HG02884 (cell line): ENCODE results near the gene ZNF25.
"Not testable (repeated sequence)": the region's sequence is repeated elsewhere in the genome, so short reads cannot be mapped to it uniquely, and the experiment has no call there.

Experiments
- ATAC-seq: cut with Tn5 transposase; IDR thresholded peaks from one replicate; pipeline ENCODE4 v1.9.1; 2021; ENCODE audit warnings: mild to moderate bottlenecking, moderate library complexity; ENCODE audit not compliant: unreplicated experiment

The ZNF25 gene

DNA sequence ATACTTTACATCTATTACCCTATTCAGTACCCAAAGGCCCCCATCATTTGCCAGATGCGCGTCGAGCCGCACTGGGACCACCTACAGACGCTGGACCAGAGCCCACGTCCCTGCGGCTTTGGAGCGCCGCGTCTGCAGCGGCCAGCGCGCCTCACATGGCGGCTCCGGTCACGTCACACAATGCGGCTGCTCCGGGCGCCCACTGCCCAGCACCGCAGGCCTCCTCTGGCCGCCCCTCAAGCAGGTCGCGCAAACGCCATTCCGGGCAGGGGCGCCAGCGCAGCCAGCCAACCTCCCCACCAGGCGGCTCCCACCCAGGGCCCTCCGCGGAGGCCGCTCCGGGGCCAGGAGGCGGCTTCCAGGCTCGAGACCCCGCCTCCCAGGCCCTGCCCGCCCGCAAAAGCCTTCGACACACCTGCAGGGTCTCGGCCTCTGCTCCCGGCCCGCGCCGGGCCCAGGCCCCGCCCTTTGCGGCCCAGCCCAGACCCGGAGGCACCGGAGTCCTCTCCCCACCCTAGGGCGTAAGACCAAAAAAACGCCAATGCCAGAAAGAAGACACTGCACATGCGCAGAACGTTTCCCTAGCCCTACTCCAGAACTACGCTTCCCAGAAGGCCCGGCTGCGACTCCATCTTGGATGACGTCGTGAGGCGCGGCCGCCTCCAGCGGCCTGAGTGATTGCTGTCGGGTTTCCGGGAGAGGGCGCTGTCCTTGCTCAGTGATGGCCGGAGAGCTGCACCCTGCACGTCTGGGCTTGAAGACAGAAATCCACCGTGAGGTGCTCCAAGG is at the start of gene ZNF25:
Gene ZNF25, minus strand, starts transcription at position 557 of the 789 bp plus-strand sequence. CDS start 4,925 bp downstream, outside the sequence.
- peak; percentile 92 for ATAC-seq

DNA sequence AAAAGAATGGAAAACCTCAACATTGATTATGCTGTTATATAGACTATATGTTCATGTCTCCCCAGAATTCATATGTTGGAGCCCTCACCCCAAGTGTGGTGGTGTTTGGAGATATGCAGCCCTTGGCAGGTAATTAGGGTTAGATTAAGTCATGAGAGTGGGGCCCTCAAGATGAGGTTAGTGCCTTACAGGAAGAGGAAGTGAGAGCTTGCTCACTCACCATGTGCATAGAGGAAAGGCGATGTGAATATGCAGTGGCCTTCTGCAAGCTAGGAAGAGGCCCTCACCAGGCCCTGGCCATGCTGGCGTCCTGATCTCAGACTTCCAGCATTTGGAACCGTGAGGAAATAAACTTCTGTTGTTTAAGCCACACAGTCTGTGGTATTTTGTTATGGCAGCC is 48.8 kb upstream of the ZNF25 start:
- ATAC-seq = peak; percentile 85

- not testable (repeated sequence) for ATAC-seq
Measured at GRCh38 chr10:38019124-38019523, 42.7 kb upstream of the ZNF25 start.

DNA sequence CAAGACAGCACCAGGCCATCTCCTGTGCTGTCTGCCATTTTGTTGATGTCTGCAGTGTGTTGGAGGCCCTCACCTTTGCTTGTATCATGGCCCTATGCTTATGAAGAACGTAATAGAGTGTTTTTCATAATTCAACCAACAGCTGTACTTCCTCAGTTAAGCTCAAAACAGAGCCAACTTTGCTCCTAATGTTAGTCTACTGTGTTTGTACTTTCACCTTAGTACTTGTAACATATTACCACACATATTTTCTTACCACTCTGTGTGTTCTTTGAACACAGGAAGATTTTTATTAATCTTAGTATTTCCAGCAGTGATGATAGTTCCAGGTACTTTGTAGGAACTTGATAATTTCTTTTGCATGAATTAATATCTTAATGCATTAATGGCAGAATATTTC is 39.9 kb upstream of the ZNF25 start:
- ATAC-seq = no peak

DNA sequence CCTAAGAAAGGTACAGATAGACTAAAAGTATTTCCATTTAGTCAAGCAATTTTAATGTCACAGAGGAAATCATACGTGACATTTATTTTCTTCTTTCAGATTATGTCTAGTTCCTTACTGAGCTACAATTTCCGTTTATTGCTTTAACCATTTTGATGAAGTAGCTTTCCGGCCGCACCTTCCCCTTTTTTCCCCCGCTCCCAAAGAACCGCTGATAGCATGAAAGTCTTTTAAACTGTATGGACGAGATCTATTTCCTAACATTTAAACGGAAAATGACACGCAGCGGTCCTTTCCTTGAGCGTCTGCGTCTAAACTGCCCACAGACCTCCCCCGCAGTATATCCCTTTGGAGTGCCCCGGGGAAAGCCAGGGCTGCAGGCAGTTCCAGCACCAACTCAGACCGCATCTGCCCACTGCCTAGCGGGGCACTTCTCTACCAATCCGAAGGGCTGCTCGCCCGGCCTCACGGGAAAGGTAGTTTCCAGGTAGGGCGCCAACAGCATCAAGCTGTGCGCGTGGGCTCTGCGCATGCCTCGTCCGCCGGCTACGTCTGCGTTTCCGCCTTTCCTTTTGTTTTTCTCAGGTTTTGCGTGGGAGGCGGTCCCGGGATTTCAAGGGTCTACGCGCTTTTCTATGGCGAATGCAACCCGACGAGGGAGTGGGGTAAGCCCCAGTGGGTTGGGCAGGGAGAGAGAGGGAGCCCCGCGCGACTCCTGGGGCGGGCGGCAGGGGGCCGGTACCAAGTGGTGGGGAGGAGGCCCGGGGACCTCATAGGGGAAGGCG is 33.9 kb upstream of the ZNF25 start, which contains the start of gene ZNF33A:
Gene ZNF33A, plus strand, starts transcription at position 557 of the 785 bp plus-strand sequence. CDS start 1,667 bp downstream, outside the sequence.
- peak; percentile 82 for ATAC-seq

- ATAC-seq = no peak
Measured at GRCh38 chr10:38007991-38008390, 31.5 kb upstream of the ZNF25 start.

GRCh38 chr10:38007551-38007950 is 31.1 kb upstream of the ZNF25 start:
- ATAC-seq = no peak

GRCh38 chr10:38003588-38003987 is 27.1 kb upstream of the ZNF25 start:
- ATAC-seq = no peak

GRCh38 chr10:38003026-38003425 is 26.6 kb upstream of the ZNF25 start:
- ATAC-seq = no peak

DNA sequence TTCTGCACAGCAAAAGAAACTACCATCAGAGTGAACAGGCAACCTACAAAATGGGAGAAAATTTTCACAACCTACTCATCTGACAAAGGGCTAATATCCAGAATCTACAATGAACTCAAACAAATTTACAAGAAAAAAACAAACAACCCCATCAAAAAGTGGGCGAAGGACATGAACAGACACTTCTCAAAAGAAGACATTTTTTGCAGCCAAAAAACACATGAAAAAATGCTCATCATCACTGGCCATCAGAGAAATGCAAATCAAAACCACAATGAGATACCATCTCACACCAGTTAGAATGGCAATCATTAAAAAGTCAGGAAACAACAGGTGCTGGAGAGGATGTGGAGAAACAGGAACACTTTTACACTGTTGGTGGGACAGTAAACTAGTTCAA is 24.0 kb upstream of the ZNF25 start:
- not testable (repeated sequence) for ATAC-seq

GRCh38 chr10:37998920-37999319 is 22.5 kb upstream of the ZNF25 start:
- not testable (repeated sequence) for ATAC-seq

GRCh38 chr10:37992083-37992482 is 15.6 kb upstream of the ZNF25 start:
- no peak for ATAC-seq

GRCh38 chr10:37991655-37992054 is 15.2 kb upstream of the ZNF25 start:
- no peak for ATAC-seq

DNA sequence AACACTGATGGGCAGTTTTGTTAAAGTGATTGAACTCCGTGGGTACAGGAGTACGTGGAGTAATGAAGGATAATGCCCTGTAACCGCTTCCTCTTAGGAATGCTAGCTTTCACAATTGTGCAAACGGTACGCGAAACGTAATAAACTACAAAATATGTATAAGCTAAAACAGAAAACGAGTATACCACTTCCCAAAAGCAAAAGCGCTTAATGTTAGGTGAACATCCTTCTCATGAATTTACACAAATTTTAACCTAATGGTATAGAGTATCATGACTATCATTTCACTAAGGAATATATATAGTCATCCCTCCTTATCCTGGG is 395 bp upstream of the ZNF25 start:
- no peak for ATAC-seq

GRCh38 chr10:37975401-37975991 is 951 bp downstream of the ZNF25 start:
- ATAC-seq = no peak

- ATAC-seq = no peak
Measured at GRCh38 chr10:37972396-37972795, 4.1 kb downstream of the ZNF25 start.

DNA sequence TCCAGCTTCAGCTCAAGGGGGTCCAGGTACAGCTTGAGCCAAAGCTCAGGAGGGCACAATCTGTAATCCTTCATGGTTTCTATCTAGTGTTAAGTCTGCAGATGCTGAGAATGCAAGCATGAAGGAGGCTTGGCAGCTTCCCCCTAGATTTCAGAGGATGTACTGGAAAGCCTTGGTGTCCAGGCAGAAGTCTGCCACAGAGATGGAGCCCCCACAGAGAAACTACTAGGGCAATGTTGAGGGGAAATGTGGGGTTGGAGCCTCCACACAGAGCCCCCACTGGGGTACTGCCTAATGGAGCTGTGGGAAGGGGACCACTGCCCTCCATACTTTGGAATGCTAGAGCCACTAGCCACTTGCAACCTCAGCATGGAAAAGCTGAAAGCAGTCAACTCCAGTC is 11.4 kb downstream of the ZNF25 start:
- no peak for ATAC-seq

- ATAC-seq = no peak
Measured at GRCh38 chr10:37960591-37961137, 15.8 kb downstream of the ZNF25 start.

- ATAC-seq = no peak
Measured at GRCh38 chr10:37957841-37958240, 18.6 kb downstream of the ZNF25 start.

GRCh38 chr10:37952926-37953325 is 23.5 kb downstream of the ZNF25 start:
- ATAC-seq = no peak

- no peak for ATAC-seq
Measured at GRCh38 chr10:37952043-37952755, 24.2 kb downstream of the ZNF25 start.
